Fibroblast of peridontal ligament (primary cell): Measurements from ENCODE around the gene DBI.

Experiments used
- DNase-seq: peaks from one replicate; pipeline ENCODE4 v3.0.0-alpha.2; 2010; ENCODE audit errors: extremely low read depth

The DBI gene

GRCh38 chr2:119366649-119367471, at the start of gene DBI, which contains the start of gene C2orf76:
Gene DBI, plus strand, starts transcription at chr2:119366977. Its CDS starts 75 bp downstream, at chr2:119367052.
Gene C2orf76, minus strand, starts transcription at chr2:119366834. Its CDS starts 26,875 bp downstream, at chr2:119339959.
- peak; percentile 89 for DNase-seq

- DNase-seq: no peak
Measured at GRCh38 chr2:119317554-119317953, 49.2 kb upstream of the DBI start.

- no peak for DNase-seq
Measured at GRCh38 chr2:119319593-119319992, 47.2 kb upstream of the DBI start.

DNA sequence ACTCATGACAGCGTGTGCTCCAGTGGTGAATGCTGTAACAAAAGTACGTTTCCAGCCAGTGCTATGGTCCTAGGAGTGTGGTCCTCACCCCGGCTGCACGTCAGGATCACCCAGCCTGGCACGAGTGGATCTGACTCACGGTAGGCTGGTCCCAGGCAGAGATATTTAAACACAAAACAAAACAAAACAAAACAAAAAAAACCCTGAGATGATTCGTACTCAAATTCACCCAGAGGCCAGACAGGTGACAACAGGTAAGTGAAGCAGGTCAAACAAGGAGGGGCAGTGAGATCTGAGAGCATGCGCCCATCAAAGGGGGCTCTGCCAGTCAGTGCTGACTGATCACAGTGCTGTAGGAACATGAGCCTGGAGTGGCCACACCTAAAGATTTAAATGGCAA, 43.3 kb upstream of the DBI start:
- DNase-seq: no peak

- no peak for DNase-seq
Measured at GRCh38 chr2:119324685-119325270, 42.0 kb upstream of the DBI start.

DNA sequence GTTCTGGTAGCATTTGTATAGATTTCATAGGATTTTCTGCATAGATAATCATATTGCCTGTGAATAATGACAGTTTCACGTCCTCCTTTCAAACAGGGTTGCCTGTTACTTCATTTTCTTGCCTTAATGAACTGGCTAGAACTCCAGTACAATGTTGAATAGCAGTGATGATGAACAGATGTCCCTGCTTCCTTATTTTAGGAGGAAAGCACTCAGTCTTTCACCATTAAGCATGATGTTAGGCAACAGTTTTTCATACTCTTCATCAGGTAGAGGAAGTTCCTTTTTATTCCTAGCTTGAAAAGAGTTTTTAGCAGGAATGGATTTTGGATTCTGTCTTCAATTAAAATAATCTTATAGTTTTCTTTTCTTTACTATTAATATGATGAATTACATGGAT, 39.8 kb upstream of the DBI start:
- no peak for DNase-seq

DNA sequence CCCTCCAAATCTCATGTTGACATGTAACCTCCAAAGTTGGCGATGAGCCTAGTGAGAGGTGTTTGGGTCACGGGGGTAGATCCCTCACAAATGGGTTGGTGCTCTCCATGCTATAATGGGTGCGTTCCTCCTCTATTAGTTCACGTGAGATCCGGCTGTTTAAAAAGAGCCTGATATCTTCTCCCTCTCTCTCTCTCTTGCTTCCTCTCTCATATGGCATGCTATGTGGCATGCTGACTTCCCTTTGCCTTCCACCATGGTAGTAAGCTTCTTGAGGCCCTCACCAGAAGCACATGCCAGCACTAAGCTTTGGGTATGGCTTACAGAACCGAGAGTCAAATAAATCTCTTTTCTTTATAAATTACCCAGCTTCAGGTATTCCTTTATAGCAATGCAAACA, 39.3 kb upstream of the DBI start:
- DNase-seq: no peak

- no peak for DNase-seq
Measured at GRCh38 chr2:119332953-119333352, 33.8 kb upstream of the DBI start.

DNA sequence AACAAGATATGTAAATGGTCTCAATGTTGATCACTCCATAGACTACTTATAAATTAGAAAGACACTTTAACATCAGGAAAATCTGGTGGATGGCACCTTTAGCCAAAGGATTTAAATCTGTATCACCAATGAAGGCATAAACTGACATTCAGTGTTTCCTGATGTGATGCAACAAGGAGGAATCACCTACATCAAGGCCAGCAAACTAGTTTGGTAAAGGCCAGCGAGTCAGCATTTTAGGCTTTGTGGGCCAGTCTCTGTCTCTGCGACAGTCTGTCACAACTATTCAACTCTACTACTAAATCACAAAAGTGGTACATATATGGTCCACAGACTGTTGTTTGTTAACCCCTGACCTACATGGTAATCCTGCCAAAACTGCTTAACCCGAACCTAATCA, 33.4 kb upstream of the DBI start:
- peak; percentile 12 for DNase-seq

GRCh38 chr2:119333833-119334232, 32.9 kb upstream of the DBI start:
- DNase-seq: no peak

DNA sequence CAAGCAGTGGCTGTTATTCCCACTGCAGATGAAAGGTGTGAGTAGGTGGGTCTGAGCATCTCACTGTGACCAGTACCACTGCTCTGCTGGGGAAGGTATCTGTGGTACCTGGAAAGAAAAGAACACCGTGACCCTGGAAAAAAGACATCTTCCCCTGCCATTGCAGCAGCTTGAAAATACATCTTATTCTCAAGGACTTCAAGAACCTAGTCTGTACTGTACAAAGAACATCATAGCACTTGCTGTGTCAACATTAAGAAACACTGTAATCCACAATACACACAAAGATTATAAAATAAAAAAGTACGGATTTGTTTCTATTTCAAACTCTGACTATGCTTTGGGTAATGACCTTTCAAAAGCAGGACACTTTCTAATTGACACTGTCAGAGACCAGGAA, 29.0 kb upstream of the DBI start:
- no peak for DNase-seq

DNA sequence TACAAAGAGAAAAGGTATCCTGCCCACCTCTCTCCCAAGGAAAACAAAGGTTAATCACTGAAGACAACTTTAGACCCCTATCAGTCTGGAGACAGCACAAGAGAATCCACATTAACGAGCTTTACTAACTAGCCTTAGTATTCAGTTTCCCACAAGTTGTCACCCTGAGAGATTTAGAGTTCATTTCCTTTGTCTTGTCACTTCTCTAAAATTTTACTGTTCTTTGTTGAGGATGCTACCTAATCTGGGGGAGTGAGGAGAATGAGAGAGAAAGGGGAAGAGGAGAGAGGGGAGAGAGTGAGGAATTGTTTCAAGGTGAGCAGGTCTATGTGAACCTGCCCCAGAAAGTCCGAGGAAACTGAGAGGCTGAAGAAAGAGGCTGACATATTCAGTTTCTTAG, 28.5 kb upstream of the DBI start:
- DNase-seq: no peak

DNA sequence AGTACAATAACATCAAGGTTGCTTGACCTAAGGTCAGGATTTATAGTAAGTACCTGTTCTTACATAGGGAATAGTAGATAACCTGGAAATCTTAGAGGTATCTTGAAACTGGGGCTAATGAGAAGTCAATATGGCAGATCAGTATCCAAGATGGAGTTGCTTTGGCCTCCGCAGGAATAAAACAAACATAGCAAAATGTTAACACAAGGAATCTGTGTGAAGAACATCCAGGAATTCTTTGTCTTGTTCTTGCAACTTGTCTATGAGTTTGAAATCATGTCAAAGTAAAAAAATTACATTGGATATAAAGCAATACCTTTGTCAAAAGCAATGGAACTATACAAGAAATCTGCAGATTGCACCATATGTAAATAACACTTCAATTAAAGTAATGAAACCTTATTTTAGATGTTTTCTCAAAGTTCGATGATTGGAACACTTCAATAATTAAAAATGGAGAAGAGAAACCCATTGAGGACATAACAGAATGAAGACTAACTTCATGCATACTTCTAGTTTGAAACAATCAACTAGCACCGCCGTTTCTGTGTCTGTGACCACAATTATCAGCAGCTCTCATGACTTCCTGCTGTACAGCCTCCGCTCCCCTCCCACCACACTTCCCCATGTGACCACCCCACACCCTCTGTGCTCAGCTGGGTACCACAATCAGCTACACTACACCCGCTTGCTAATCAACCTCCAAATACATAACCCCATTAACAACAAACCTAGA, 27.8 kb upstream of the DBI start:
- no peak for DNase-seq

- no peak for DNase-seq
Measured at GRCh38 chr2:119339562-119339923, 27.2 kb upstream of the DBI start.

GRCh38 chr2:119341684-119342083, 25.1 kb upstream of the DBI start:
- no peak for DNase-seq

DNA sequence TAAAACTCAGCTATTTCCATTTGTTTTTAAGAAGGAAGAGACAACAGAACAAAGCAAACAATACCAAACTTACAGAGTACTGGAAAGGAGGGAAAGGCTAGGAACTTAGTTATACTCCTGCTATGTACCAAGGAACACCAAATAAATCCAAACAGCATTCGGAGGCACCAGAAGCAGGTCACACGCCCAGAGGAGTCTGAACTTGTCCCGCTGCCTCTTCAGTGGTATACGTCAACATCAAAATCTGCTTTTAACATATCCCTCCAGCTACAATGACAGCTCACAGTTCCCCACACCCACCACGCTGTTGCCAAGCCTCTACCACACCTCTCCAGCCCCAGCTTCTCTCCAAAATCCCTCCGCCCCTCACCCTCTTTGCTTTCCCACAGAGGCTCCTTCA, 17.5 kb upstream of the DBI start:
- no peak for DNase-seq

DNA sequence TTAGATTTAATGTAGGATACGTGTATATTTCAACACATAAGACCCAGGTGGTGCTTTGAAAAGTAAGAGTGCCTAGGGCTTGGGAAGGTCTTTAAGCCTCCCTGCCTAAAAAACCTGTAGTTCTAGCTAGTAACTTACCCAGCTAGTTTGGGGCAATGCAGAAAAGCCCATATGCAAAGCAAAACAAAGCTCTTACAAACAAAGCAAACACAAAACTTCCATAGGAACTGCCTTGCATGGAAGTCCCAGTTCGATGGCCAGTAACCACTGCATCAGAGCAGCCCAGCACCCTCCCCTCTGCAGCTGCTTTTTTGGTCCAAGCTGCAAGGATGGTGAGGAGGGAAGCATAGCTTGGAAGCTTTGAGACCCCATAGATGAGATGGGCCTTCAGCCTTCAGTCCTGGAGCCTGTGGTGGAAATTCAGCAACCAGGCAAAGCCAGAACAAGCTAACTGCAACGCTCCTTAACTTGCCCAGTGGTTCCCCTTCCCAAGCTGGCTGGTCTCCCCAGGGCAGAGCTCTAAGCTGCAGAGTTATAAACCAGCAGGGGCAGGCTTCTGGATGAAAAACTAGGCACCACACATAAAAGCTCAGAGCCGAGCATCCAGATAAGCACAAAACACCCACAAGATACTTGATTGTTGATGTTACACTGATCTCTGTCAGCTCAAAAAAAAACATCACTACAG, 16.3 kb upstream of the DBI start:
- no peak for DNase-seq

DNA sequence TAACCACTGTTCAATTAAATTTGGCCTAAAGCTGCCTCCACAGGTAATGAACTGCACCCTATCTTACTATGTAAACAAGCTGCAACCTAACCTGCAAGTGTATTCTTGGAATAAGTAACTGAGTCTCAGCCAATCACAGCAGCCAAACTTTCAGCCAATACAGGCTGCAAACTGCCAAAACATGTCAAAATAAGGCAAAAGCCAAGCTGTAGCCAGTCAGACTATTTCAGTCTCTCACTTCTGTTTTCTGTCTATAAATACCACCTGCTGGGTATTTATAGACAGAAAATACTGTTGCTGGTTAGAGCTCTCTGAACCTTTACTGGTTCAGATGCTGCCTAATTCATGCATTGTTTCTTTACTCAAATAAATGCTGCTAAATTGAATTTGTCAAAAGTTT, 14.4 kb upstream of the DBI start:
- DNase-seq: no peak

DNA sequence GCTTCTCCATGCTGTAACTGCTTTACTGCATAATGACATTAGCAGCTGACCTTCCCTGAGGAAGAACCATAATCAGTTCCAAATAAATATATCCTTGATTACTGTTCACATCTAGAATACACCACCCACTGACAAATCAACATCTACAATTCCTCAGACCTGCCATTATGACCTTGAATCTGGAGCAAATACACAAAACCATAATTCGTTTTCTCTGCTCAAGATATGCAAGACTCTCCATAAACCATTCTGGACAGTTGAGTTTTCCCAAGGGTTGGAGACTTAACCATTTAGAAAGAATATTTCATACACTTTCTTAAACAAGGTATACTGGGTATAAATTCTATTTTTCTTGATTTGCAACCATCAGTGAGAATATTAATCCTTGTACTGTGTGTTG, 11.9 kb upstream of the DBI start:
- DNase-seq: no peak

- DNase-seq: no peak
Measured at GRCh38 chr2:119359774-119360173, 7.0 kb upstream of the DBI start.

DNA sequence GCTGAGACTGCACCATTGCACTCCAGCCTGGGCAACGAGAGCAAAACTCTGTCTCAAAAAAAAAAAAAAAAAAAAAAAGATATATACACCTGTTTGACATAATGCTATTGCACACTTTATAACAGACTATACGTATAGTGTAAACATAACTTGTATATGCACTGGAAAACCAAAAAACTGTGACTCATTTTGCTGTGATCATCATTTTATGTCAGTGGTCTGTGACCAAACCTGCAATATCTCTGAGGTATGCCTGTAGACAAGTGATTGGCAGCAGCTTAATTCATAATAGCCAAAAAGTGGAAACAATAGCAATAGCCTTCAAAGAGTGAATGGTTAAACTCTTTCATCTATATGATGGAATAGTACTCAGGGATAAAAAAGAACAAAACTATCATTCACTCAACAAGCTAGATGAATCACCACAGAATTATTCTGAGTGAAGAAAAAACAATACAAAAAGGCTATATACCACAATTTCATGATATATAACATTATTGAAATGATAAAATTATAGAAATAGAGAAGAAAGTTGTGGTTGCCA, 6.3 kb upstream of the DBI start:
- DNase-seq: no peak

- DNase-seq: no peak
Measured at GRCh38 chr2:119364798-119365197, 2.0 kb upstream of the DBI start.
